Fibroblast of villous mesenchyme (primary cell): ENCODE measurements around the gene LYPD1. TPM values are rescaled to one million over a fixed set of nuclear protein-coding genes. Genes with fewer than 3 reads are reported as not detected.
"Not testable (repeated sequence)": the region's sequence is repeated elsewhere in the genome, so short reads cannot be mapped to it uniquely, and the experiment has no call there.

Experiments
- DNase-seq: peaks from one replicate; pipeline ENCODE4 v3.0.0-alpha.2; 2010; ENCODE audit warnings: low read depth
- H3K4me3 ChIP-seq: 2 replicates; pipeline ENCODE4 v1.5.1; 2011; ENCODE audit warnings: low read depth, mild to moderate bottlenecking, low read length
- CTCF ChIP-seq: IDR thresholded peaks from 2 replicates; pipeline ENCODE4 v1.5.1; 2012; ENCODE audit warnings: low read depth, mild to moderate bottlenecking, low read length; ENCODE audit not compliant: insufficient read depth
- total RNA-seq: library from RNA; depleted of rRNA; stranded (reverse); fragments of >200 nt; gene quantifications from 2 replicates; pipeline ENCODE4 v1.2.3, GENCODE V29; 2012

LYPD1 gene
- 16.0 and 34.5 TPM in 2 replicates for total RNA-seq

- no peak for DNase-seq
- H3K4me3 ChIP-seq, result peak within 1 kb of the TSS; percentile 47
- TF ChIP-seq CTCF, result no peak
Observed at GRCh38 chr2:132669908-132670495, at the start of gene LYPD1. Gene LYPD1 (minus strand): TSS chr2:132670205. CDS start chr2:132669932, 273 bp downstream.

GRCh38 chr2:132719480-132719879 lies 49.5 kb upstream of the LYPD1 start:
- DNase-seq, result no peak
- no peak for TF ChIP-seq CTCF
- no peak overlapping the region for H3K4me3 ChIP-seq

GRCh38 chr2:132716954-132717353 lies 46.9 kb upstream of the LYPD1 start:
- DNase-seq, result no peak
- H3K4me3 ChIP-seq, result no peak overlapping the region
- no peak for TF ChIP-seq CTCF

GRCh38 chr2:132715386-132716351 lies 45.7 kb upstream of the LYPD1 start:
- TF ChIP-seq CTCF, result no peak
- no peak overlapping the region for H3K4me3 ChIP-seq
- no peak for DNase-seq

- no peak overlapping the region for H3K4me3 ChIP-seq
- no peak for DNase-seq
- no peak for TF ChIP-seq CTCF
Observed at GRCh38 chr2:132703396-132703795, 33.4 kb upstream of the LYPD1 start.

GRCh38 chr2:132701810-132702209 lies 31.8 kb upstream of the LYPD1 start:
- TF ChIP-seq CTCF, result no peak
- DNase-seq, result no peak
- no peak overlapping the region for H3K4me3 ChIP-seq

GRCh38 chr2:132699802-132700201 lies 29.8 kb upstream of the LYPD1 start:
- DNase-seq, H3K4me3 ChIP-seq: not testable (repeated sequence)

GRCh38 chr2:132698347-132698746 lies 28.3 kb upstream of the LYPD1 start:
- H3K4me3 ChIP-seq, DNase-seq: not testable (repeated sequence)
